GM19324 (cell line): ENCODE results near the gene PFDN1.

Source experiments
- ATAC-seq: cut with Tn5 transposase; IDR thresholded peaks from one replicate; pipeline ENCODE4 v1.9.1; 2021; ENCODE audit warnings: mild to moderate bottlenecking, moderate library complexity; ENCODE audit not compliant: unreplicated experiment, low FRiP score

Gene PFDN1

GRCh38 chr5:140242890-140243585, 59.9 kb downstream of the PFDN1 start:
- no peak for ATAC-seq

- ATAC-seq = no peak
Measured at GRCh38 chr5:140242099-140242498, 60.8 kb downstream of the PFDN1 start.

- no peak for ATAC-seq
Measured at GRCh38 chr5:140240987-140241706, 61.8 kb downstream of the PFDN1 start.

GRCh38 chr5:140239939-140240700, 62.8 kb downstream of the PFDN1 start:
- ATAC-seq = no peak

GRCh38 chr5:140239461-140239860, 63.4 kb downstream of the PFDN1 start:
- no peak for ATAC-seq

- ATAC-seq = no peak
Measured at GRCh38 chr5:140238756-140239155, 64.1 kb downstream of the PFDN1 start.

GRCh38 chr5:140236891-140237598, 65.9 kb downstream of the PFDN1 start:
- no peak for ATAC-seq

- ATAC-seq = no peak
Measured at GRCh38 chr5:140235791-140236551, 66.9 kb downstream of the PFDN1 start.

GRCh38 chr5:140234377-140234989, 68.4 kb downstream of the PFDN1 start:
- no peak for ATAC-seq

GRCh38 chr5:140232731-140233130, 70.2 kb downstream of the PFDN1 start:
- ATAC-seq = no peak

GRCh38 chr5:140230373-140230772, 72.5 kb downstream of the PFDN1 start:
- no peak for ATAC-seq

GRCh38 chr5:140228364-140228837, 74.5 kb downstream of the PFDN1 start:
- no peak for ATAC-seq

GRCh38 chr5:140227046-140227445, 75.9 kb downstream of the PFDN1 start:
- ATAC-seq = no peak

- ATAC-seq = no peak
Measured at GRCh38 chr5:140225396-140225795, 77.5 kb downstream of the PFDN1 start.

GRCh38 chr5:140224658-140225057, 78.2 kb downstream of the PFDN1 start:
- ATAC-seq = no peak

- ATAC-seq = no peak
Measured at GRCh38 chr5:140223567-140223966, 79.3 kb downstream of the PFDN1 start.

GRCh38 chr5:140222416-140222815, 80.5 kb downstream of the PFDN1 start:
- no peak for ATAC-seq

GRCh38 chr5:140221697-140222223, 81.1 kb downstream of the PFDN1 start:
- ATAC-seq = no peak

- ATAC-seq = no peak
Measured at GRCh38 chr5:140220698-140221064, 82.2 kb downstream of the PFDN1 start.
